Regular cardiac myocyte (primary cell): ENCODE results near the gene OR14K1. TPM values are rescaled to one million over a fixed set of nuclear protein-coding genes. Genes with fewer than 3 reads are reported as not detected.

Experiments used
- total RNA-seq: library from RNA; depleted of rRNA; stranded (reverse); fragments of >200 nt; gene quantifications from 2 replicates; pipeline ENCODE4 v1.2.3, GENCODE V29; 2014

Gene OR14K1
- not detected in 2 replicates for total RNA-seq

GRCh38 chr1:247738315-247738714 is at the start of gene OR14K1:
Gene OR14K1 (plus strand): TSS chr1:247738615. CDS start chr1:247738615, 0 bp downstream.

GRCh38 chr1:247716546-247716945 is 21.9 kb upstream of the OR14K1 start, which contains the start of gene OR6F1:
Gene OR6F1 (minus strand): TSS chr1:247716646. CDS start chr1:247712755, 3,891 bp downstream.

GRCh38 chr1:247748041-247748440 is 9.6 kb downstream of the OR14K1 start, which contains the start of gene OR14A2:
Gene OR14A2 (minus strand): TSS chr1:247748141.

GRCh38 chr1:247760456-247760855 is 22.0 kb downstream of the OR14K1 start, which contains the start of gene OR1C1:
Gene OR1C1 (minus strand): TSS chr1:247760556. CDS start chr1:247758406, 2,150 bp downstream.

Other genes with a start within 250 kb of the OR14K1 start
- gene OR2C3, start 202.2 kb upstream of the OR14K1 start, total RNA-seq: not detected in 2 replicates
- not detected in 2 replicates for gene GCSAML, start 189.5 kb upstream of the OR14K1 start, total RNA-seq
- not detected in 2 replicates for gene OR2G2, start 150.3 kb upstream of the OR14K1 start, total RNA-seq
- not detected in 2 replicates for gene OR2G3, start 133.0 kb upstream of the OR14K1 start, total RNA-seq
- gene OR13G1, start 58.9 kb upstream of the OR14K1 start, total RNA-seq: not detected in 2 replicates
- not detected in 2 replicates for gene OR6F1, start 22.0 kb upstream of the OR14K1 start, total RNA-seq
- gene OR14A2, start 9.5 kb downstream of the OR14K1 start, total RNA-seq: not detected in 2 replicates
- gene OR1C1, start 21.9 kb downstream of the OR14K1 start, total RNA-seq: not detected in 2 replicates
- not detected in 2 replicates for gene OR14A16, start 85.5 kb downstream of the OR14K1 start, total RNA-seq
- not detected in 2 replicates for gene OR11L1, start 103.3 kb downstream of the OR14K1 start, total RNA-seq
- 1.1 and 3.1 TPM in 2 replicates for gene TRIM58, start 118.6 kb downstream of the OR14K1 start, total RNA-seq
- gene OR2W3, start 157.0 kb downstream of the OR14K1 start, total RNA-seq: 0.58 TPM in 1 of 2 replicates, not detected in the other
- gene OR2T8, start 181.6 kb downstream of the OR14K1 start, total RNA-seq: under 0.01 TPM in 1 of 2 replicates, not detected in the other
- gene OR2AJ1, start 186.3 kb downstream of the OR14K1 start, total RNA-seq: not detected in 2 replicates
- not detected in 2 replicates for gene OR2L8, start 210.2 kb downstream of the OR14K1 start, total RNA-seq
- gene OR2AK2, start 226.6 kb downstream of the OR14K1 start, total RNA-seq: 0.28 TPM in 1 of 2 replicates, not detected in the other